ENCODE results near the gene GREM2. TPM values are rescaled to one million over a fixed set of nuclear protein-coding genes. Genes with fewer than 3 reads are reported as not detected.

The GREM2 gene
- total and polyA plus RNA-seq, 2 of the 4 experiments (the other 2 are of a cell fraction) = 3.0 to 14.2 TPM

GRCh38 chr1:240499012-240499411 lies 112.9 kb downstream of the GREM2 start:
- peak; percentile 63 for ATAC-seq (ENCODE audit: low read depth)
- H3K27ac ChIP-seq (ENCODE audit: insufficient read depth, low read length) = no peak overlapping the region
- intact Hi-C loops (cut with micrococcal nuclease) = no loop called here

More at GRCh38 chr1:240499012-240499411, 112.9 kb downstream of the GREM2 start:
- Histone ChIP-seq H3K9ac (ENCODE audit: low read depth, low read length) (no peak overlapping the region), H4K8ac (ENCODE audit: low read depth in 2 of 2, low read length in 2 of 2) (peak overlapping the region; percentile 84 to 85; a peak in 3 of 4 replicates), H3K18ac (ENCODE audit: low read depth, low read length) (peak overlapping the region; percentile 76; the same call in 1 of the 2 replicates), H2BK15ac (ENCODE audit: low read depth, low read length) (peak overlapping the region; percentile 96; the same call in 2 of the 3 replicates), H2BK5ac (ENCODE audit: low read depth, low read length, poor library complexity, severe bottlenecking) (peak overlapping the region; percentile 32), H3K79me1 (ENCODE audit: low read depth in 1 of 2, low read length in 2 of 2) (peaks cover 0 to 27% of the 10 kb centered on the region in 2 experiments; a peak in 2 of 4 replicates), H4K5ac (ENCODE audit: low read depth, low read length) (peak overlapping the region; percentile 38), H3K4me3 (ENCODE audit: insufficient read depth, low read depth, low read length) (no peak overlapping the region), H3K56ac (ENCODE audit: extremely low read depth, insufficient read depth, low read length) (peak overlapping the region; percentile 26; the same call in 1 of the 2 replicates), H3K27me3 (ENCODE audit: control insufficient read depth, insufficient read depth, low read length) (no peaks in the 10 kb centered on the region), H2AFZ (replicated peaks; ENCODE audit: low read length, poor library complexity) (peak overlapping the region; percentile 80), H3K14ac (replicated peaks; ENCODE audit: low read depth, low read length) (peak overlapping the region; percentile 88), H2BK20ac (ENCODE audit: low read depth, low read length) (peak overlapping the region; percentile 90), H2AK5ac (ENCODE audit: low read depth, low read length) (peak overlapping the region; percentile 63), H2AK9ac (replicated peaks; ENCODE audit: low read depth, low read length, poor library complexity) (peak overlapping the region; percentile 76), H2BK120ac (ENCODE audit: low read depth, low read length) (peak overlapping the region; percentile 91), H3K9me1 (ENCODE audit: insufficient read depth, low read length) (peaks cover 16% of the 10 kb centered on the region), H3K4ac (ENCODE audit: low read depth, low read length) (peak overlapping the region; percentile 86), H3K4me2 (ENCODE audit: low read depth, low read length) (no peak overlapping the region), H4K20me1 (ENCODE audit: insufficient read depth, low read length) (no peaks in the 10 kb centered on the region), H3K23ac (ENCODE audit: low read depth, low read length) (peak overlapping the region; percentile 71; the same call in 1 of the 2 replicates), H3K4me1 (ENCODE audit: control insufficient read depth, insufficient read depth, low read length) (peaks cover 9% of the 10 kb centered on the region; the same call in 1 of the 2 replicates), H3K9me3 (ENCODE audit: control insufficient read depth, insufficient read depth, low read length) (no peaks in the 10 kb centered on the region), H4K91ac (ENCODE audit: insufficient read depth, low read depth, low read length) (peak overlapping the region; percentile 93), H3K36me3 (ENCODE audit: control insufficient read depth, insufficient read depth, low read length) (no peaks in the 10 kb centered on the region)
- POLR2A ChIA-PET (ENCODE audit: unreplicated experiment) = no interaction called here
- in situ Hi-C loops (cut with MboI; ENCODE audit: low sequenced_read_pairs) = no loop called here
- dilution Hi-C loops (cut with HindIII; ENCODE audit: low sequenced_read_pairs, unreplicated experiment) = no loop called here
- no CpG with 5 or more reads among the region's 2 CpGs for WGBS, 2 experiments (ENCODE audit: extremely low coverage in 2 of 2, insufficient read length in 1 of 2)
- DNase-seq = peak; percentile 76
- BruUV-seq (replicated peaks) = no TSS peak
- CTCF ChIA-PET = interaction anchor here (0.7 kb wide), 1 partner anchor 9 kb away, joined by 3 read pairs; no protein-coding TSS in a partner anchor
- TF ChIP-seq NFE2L2 (IDR thresholded peaks at IDR 0.05; ENCODE audit: low read depth, low read length) = peak; percentile 99
- TF ChIP-seq RFX5 (IDR thresholded peaks at IDR 0.05; ENCODE audit: low read depth, low read length) = no peak
- no peak for TF ChIP-seq POLR2A (IDR thresholded peaks at IDR 0.05; ENCODE audit: low read depth, low read length)
- TF ChIP-seq ELK1 (IDR thresholded peaks at IDR 0.05; ENCODE audit: borderline replicate concordance, low read depth, low read length) = no peak
- peak; percentile 95 for TF ChIP-seq MAFK (IDR thresholded peaks at IDR 0.05; ENCODE audit: low read depth, low read length)

All from IMR-90 (cell line).